NCI-H2196 treated with DMSO at 0.1 percent for 48 hours (cell line): ENCODE results near the gene TPRG1.

ENCODE experiments used
- DNase-seq: peaks from one replicate; lab custom pipeline; 2025; ENCODE audit not compliant: unreplicated experiment; lab: John Stamatoyannopoulos, UW

The TPRG1 gene

DNA sequence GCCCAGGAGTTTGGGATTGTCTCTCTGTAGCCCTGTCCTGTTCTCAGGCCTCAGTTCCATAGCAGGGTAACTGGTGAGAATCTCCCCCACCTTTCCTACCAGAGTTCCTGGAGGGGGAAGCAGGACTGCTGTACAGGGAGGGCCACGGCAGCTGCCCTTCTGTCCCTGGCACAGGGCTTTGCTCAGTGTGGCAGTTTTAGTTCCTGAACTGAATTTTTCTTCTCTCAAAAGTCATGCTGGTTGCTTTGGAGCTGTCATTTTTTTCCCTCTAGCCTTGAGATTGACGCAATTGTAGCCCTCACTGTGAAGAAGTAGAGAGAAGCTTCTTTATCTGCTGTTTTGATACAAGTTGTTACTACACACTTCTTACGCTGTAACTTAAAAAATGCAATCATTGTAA is 55.5 kb downstream of the TPRG1 start:
- no peak for DNase-seq

DNA sequence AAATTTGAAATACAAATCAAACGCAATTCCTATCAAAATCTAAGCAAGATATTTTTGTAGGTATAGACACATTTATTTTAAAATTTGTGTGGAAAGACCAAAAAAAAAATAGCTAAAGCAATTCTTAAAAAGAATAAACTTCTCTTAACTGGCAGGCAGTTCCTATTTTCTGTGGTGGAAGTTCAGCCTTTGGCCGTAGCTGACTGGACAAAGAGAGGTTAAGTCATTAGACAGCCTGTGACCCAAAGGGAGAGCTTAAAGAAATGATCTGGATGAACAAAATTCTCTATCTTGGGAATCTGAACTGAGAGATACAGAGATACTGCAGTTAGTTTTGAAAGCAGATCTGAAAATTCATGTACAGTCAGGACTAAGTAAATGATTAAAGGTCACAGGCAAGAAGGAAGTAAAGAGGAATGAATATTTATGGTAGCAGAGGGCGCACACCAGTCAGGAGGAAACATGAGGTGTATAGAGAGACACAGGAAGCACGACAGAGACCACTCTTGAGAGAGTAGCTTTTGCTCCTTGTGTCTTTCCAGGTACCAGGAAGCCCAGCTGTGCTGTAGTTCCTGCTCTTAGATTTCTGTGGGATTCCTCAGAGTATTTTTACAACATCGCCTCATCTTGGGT is 57.5 kb downstream of the TPRG1 start:
- DNase-seq: no peak

DNA sequence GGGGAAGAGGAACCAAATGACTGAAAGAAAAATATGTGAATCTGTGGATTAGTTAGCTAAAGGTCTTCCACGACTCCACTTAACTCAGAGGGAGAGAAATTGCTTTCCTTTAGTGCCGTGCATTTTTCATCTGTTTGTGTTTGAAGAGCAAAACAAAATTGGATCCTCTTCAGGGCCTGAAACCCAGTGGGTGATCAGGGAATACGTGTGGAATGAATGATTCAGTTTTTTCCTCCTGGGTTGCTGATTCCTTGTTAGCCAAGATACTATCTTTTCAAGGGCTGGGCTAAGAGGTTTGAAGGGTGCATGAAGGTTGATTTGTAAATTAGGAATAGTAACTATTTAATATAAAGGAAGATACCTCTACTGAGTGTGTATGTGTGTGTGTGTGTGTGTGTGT is 61.0 kb downstream of the TPRG1 start:
- no peak for DNase-seq

- peak; percentile 74 for DNase-seq
Measured at GRCh38 chr3:189233225-189233858, 61.6 kb downstream of the TPRG1 start.

- no peak for DNase-seq
Measured at GRCh38 chr3:189235214-189235613, 63.4 kb downstream of the TPRG1 start.

- no peak for DNase-seq
Measured at GRCh38 chr3:189236352-189236751, 64.6 kb downstream of the TPRG1 start.

- DNase-seq: no peak
Measured at GRCh38 chr3:189237526-189237925, 65.8 kb downstream of the TPRG1 start.

DNA sequence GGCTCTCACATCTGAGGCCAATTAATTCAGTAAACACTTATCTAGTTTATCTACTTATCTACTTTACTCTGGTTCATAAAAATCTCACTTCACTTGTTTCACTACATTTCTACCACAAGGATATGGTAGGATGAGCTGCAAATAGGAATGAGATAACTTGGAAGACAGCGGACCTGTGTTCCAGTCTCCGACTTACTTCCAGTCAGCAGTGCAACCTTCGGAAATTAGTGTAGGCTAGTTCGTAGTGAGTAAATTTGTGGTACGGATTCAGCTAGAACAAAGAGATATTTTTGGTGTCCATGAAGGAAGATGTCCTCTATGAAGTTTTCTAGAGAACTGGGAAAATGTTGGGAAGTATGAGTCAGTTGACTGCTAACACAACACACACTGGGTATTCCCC is 66.3 kb downstream of the TPRG1 start:
- no peak for DNase-seq

- no peak for DNase-seq
Measured at GRCh38 chr3:189239616-189240015, 67.8 kb downstream of the TPRG1 start.

DNA sequence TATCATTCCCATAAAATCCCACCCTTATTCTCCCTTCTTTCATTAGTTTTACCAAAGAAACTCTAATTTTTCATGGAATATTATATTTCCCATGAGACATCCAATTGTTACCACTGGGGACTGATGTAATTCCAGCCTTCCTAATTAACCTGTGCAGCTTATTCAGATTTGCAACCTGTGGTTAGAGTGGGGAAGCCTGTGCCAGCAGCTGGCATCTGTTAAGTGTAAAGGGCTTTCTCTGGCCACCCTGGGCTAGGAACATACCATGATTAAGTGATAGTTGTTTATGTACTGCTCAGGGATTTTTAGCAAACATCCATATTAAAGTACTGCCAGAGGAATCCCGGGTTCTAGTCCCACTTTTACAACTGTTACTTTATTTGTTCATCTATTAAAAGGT is 78.2 kb downstream of the TPRG1 start:
- no peak for DNase-seq

- no peak for DNase-seq
Measured at GRCh38 chr3:189258261-189258660, 86.5 kb downstream of the TPRG1 start.

DNA sequence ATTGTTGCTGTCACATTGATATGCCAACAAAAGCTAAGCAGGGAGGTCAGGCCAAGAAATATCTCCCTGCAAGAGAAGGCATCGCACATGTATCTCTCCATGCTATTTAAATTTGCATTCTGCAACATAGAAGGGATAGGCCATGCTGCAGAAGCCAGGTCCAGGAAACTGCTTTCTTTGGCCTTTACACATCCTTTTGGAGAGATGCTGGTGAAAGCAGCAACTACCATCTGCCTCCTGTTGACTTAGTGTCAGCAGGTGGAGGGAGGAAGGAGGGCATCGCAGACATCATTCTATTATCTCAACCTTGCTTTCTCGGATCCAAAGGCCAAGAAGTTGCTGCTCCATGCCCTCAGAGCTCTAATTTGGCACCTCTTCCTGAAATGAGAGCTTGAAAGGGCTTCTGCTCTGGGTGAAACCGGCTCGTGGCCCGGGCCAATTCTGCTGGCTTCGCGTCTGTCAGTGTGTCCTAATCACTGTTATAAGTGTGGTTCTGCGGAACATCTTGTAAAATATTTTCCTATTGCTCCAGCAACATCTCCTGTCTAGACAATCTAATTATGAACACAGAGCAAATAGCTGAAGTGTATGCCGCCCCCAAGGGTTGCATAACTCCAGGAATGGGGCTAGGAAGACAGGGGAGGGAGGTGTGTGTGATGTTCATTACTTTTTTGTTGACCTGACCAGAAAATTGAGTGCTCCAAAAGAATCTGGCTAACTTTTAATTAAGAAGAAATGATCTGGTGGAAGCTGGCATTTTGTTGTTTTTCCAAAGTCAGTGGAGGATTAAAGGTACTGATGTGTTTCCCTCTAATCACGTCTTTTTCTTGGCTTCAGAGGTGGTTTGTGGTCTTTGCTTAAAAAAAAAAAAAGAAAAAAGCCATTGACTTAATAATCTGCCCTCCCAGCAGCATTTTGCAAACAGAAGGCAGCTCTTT is 89.1 kb downstream of the TPRG1 start:
- DNase-seq: peak; percentile 85

DNA sequence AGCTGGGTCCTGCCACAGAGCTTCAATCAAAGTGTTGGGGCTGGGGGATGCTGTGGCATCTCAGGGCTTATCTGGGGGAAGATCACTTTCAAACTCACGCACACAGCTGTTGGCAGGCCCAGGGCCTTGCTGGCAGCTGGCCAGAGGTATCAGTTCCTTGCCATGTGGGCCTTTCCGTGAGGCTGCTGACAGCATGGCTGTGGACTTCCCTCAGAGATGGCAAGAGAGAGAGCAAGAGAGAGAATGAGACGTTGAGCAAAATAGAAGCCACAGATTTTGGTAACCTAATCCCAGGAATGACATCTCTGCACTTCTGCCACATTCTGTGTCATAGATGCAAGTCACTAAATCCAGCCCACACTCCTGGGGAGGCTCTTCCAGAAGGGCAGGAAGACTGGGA is 91.0 kb downstream of the TPRG1 start:
- peak; percentile 46 for DNase-seq

DNA sequence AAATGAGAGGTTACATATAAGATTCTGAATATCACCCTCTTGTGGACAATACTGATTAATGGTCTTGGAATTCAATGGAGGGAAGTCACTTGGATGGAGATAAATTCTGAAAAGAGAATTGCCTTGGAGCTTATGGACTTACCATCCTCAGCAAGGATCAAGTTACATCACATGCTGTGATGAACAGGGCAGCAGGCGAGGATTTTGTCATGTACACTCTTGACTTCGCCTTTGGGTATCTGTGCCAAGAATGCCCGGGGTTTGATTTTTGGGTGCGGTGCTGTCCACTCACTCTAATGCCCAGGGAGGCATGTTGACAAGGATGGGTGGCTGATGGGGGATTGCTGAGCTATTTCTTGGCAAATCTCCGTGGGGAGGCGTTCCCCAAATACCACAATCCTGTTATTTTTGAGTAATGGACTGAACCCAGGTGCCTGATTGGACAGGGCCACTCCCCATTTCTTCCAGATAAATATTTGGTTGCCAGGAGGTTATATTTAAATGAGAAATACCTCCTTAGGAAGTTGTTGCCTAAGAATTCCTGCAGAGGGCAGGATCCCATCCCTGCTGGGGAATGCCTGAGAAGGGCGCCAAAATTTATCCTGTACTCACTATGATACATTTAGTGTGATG is 96.3 kb downstream of the TPRG1 start:
- DNase-seq: no peak

DNA sequence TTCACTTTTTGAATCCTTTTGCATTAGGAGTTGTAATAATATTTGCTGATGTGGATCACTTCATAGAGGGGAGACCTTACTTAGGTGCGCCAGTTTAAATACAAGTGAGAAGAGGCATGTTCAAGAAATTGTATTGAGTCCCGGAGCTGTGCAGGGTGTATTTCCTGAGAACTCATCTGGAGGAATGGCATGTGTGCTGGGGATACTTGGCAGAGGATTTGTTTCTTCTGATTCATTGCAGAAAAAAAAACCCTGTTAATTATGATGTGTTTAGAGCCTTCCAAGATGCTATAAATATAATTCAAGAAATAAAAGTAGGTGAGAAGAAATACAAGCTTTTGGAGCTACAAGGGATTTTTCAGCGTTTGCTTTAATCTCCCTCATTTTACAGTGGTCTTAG is 97.6 kb downstream of the TPRG1 start:
- DNase-seq: no peak

DNA sequence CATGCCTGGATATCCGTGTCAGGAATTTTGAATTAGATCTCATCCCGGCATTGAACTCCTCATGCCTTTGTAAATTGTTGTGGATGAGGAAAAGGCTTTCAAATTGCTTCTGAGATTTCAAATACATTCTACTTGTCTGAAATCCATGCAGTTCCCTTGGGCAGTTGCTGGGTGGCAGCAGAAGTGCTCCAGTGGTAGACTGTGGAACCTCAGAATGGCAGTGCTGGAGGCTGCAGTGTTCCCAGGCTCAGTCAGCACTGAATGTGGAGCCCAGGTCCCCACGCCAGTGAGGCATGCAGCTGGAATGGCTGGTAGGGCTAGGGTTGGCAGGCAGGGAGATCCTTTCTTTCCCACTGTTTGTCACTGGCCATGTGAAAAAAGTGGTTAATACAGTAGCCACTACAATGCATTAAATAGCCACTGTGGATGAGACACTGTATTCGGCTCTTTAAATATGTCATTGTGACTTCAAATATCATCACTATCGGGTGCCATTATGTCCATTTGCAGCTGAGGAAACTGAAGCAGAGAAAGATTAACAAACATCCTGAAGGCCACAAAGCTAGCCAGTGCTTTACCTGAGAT is 98.6 kb downstream of the TPRG1 start:
- peak; percentile 88 for DNase-seq

DNA sequence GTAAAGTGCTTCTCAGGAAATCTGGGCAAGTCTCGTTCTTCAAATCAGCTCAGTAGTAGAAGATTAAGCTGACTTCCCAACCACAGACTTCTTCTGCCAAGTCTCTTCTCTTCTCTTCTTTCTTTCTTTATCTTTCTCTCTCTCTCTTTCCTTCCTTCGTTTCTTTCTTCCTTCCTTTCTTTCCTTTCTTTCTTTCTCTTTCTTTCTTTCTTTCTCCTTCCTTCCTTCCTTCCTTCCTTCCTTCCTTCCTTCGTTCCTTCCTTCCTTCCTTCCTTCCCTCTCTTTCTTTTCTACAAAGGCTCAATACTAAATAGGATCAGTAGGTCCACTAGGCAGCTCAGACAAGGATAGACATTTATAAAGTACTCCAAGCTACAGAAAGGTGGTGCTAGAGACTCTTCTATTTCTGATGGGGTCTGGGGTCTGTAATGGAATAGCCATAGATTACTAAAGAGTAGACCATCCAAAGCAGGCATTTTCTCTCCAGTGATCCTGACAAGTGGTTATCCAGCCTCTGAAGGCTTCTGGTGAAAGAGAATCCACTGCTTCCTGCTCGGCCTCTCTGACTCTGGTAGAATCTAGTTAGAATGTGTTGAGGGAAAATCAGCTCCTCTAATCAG is 100.8 kb downstream of the TPRG1 start:
- peak; percentile 43 for DNase-seq

GRCh38 chr3:189273736-189274135 is 102.0 kb downstream of the TPRG1 start:
- no peak for DNase-seq

DNA sequence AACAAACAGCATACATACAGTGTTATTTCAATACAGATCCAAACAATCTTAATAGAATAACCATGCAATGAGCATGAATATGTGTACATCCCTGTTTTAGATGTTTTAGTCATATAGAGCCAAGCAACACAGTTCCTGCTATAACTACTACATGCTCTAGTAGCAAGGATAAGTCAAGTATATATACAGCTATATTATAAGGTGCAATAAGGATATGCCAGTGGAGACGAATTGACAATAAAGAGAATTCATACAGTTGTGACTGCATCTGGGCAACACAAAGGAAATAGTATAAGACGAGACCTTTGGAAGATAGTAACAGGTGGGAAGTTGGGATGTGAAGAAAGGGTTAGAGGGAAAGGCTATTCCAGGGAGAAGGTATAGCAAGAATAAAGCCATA is 103.4 kb downstream of the TPRG1 start:
- no peak for DNase-seq

DNA sequence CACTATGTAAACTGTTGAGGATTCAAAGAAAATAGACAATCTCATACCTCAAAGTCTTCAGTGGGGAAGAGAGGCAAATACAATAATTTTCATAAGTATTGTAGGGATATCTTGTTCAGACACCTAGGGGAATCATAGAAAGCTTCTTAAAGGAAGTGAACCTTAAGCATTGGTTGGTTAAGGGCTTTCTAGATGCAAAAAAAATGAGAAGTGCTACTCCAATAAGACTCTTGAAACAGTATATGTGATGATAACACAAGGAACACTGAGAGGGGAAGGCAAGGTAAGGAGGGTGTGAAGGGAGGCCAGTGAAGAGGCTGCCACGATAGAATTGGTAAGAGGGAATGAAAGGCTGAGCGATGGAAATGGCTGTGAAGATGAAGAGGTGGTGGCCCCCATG is 104.1 kb downstream of the TPRG1 start:
- no peak for DNase-seq
